Stimulated activated CD4-positive, alpha-beta T cell treated with anti-CD3 and anti-CD28 coated beads, Interleukin-1b, Interleukin-23, amount 100 ng/mL, for 24 hours (primary cell): Measurements from ENCODE around the gene FSHB.
"Not testable (repeated sequence)": the region's sequence is repeated elsewhere in the genome, so short reads cannot be mapped to it uniquely, and the experiment has no call there.

Experiments used
- DNase-seq, 4 experiments: peaks; one replicate each; pipeline ENCODE4 v3.0.0-alpha.2; 2020; ENCODE audit warnings: low read depth in 4 of 4, low spot score in 1 of 4

The FSHB gene

GRCh38 chr11:30261821-30262220 lies 31.0 kb downstream of the FSHB start:
- no peak for DNase-seq

GRCh38 chr11:30268638-30269037 lies 37.8 kb downstream of the FSHB start:
- not testable (repeated sequence) for DNase-seq

GRCh38 chr11:30270671-30271070 lies 39.9 kb downstream of the FSHB start:
- no peak for DNase-seq

- no peak for DNase-seq
Measured at GRCh38 chr11:30277176-30277575, 46.4 kb downstream of the FSHB start.

GRCh38 chr11:30279796-30280195 lies 49.0 kb downstream of the FSHB start:
- DNase-seq, result no peak

- no peak for DNase-seq
Measured at GRCh38 chr11:30281476-30282288, 50.9 kb downstream of the FSHB start.

GRCh38 chr11:30282289-30282631 lies 51.4 kb downstream of the FSHB start:
- DNase-seq, result no peak
